ENCODE results near the gene CYTH1.
A peak's percentile ranks its signal among the peaks of the same experiment; 100 is the strongest.

CYTH1 gene

DNA sequence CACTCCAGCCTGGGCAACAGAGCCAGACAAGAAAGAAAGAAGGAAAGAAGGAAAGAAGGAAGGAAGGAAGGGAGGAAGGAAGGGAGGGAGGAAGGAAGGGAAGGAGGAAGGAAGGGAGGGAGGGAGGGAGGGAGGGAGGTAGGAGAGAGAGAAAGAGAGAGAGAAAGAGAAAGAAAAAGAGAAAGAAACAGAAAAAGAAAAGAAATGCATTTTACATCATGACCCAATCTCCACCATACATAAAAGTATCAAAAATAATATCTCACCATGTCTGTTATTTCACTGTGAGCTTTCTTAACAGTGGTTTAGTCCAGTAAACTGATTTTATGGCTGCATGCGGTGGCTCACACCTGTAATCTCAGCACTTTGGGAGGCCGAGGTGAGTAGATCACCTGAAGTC lies 70.0 kb downstream of the CYTH1 start:
- Histone ChIP-seq H3K9ac (no peak overlapping the region), H3K79me2 (ENCODE audit: insufficient read depth, low read depth) (peaks cover 90% of the 10 kb centered on the region)

GRCh38 chr17:78710607-78711006 lies 71.5 kb downstream of the CYTH1 start:
- H4K20me1 ChIP-seq (ENCODE audit: insufficient read depth): 0 out of 2 replicates have a peak, but pooled peaks cover 4% of the 10 kb centered on the region
- TF ChIP-seq CTCF (conservative IDR thresholded peaks at IDR 0.05; ENCODE audit: low read depth, low read length): no peak
- H3K4me2 ChIP-seq: no peak overlapping the region
- peaks cover 87% of the 10 kb centered on the region for H3K4me1 ChIP-seq (ENCODE audit: low read depth, poor library complexity, severe bottlenecking)
- no peak overlapping the region for H2AFZ ChIP-seq (ENCODE audit: low read depth)
- 0 out of 2 replicates have a peak, but pooled peaks cover 5% of the 10 kb centered on the region for H3K36me3 ChIP-seq (ENCODE audit: insufficient read depth)
- no peak overlapping the region for H3K9ac ChIP-seq
- peaks cover 84% of the 10 kb centered on the region for H3K79me2 ChIP-seq (ENCODE audit: insufficient read depth, low read depth)
- no peaks in the 10 kb centered on the region for H3K27me3 ChIP-seq (ENCODE audit: insufficient read depth, low read depth)
- H3K4me3 ChIP-seq (IDR thresholded peaks at IDR 0.05; ENCODE audit: insufficient read depth, low read depth, low read length): no peak overlapping the region
- H3K27ac ChIP-seq: peak overlapping the region; percentile 3; the same call in 1 of the 2 replicates

More for the DNA sequence above, 70.0 kb downstream of the CYTH1 start:
- TF ChIP-seq CTCF (conservative IDR thresholded peaks at IDR 0.05; ENCODE audit: low read depth, low read length): no peak
- Histone ChIP-seq H3K4me2 (no peak overlapping the region), H3K27ac (no peak overlapping the region), H2AFZ (ENCODE audit: low read depth) (no peak overlapping the region), H4K20me1 (ENCODE audit: insufficient read depth) (0 out of 2 replicates have a peak, but pooled peaks cover 4% of the 10 kb centered on the region), H3K4me1 (ENCODE audit: low read depth, poor library complexity, severe bottlenecking) (peaks cover 86% of the 10 kb centered on the region), H3K4me3 (IDR thresholded peaks at IDR 0.05; ENCODE audit: insufficient read depth, low read depth, low read length) (no peak overlapping the region), H3K27me3 (ENCODE audit: insufficient read depth, low read depth) (no peaks in the 10 kb centered on the region), H3K36me3 (ENCODE audit: insufficient read depth) (no peaks in the 10 kb centered on the region)

DNA sequence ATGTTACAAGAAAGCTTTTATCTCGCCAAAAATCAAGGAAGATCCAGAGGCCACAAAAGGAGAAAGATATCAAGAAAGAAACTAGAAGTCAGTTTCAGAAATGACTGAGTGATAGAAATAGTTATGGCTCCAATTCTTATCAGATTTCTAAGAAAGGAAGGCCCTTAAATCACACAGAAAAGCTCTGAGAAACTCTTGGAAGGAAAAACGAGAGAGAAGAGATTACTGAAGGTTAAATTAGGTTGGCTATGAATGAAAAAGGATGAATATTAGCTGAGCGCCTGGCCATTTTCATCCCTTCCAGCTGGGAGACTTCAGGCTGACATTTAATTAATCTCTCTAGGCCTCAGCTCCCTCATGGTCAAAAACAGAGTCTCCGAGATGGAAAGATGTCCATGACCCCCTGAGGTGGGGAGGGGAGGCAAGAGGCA lies 72.3 kb downstream of the CYTH1 start:
- TF ChIP-seq CTCF (conservative IDR thresholded peaks at IDR 0.05; ENCODE audit: low read depth, low read length): no peak
- Histone ChIP-seq H3K79me2 (ENCODE audit: insufficient read depth, low read depth) (peaks cover 76% of the 10 kb centered on the region), H4K20me1 (ENCODE audit: insufficient read depth) (0 out of 2 replicates have a peak, but pooled peaks cover 4% of the 10 kb centered on the region), H3K4me2 (no peak overlapping the region), H3K36me3 (ENCODE audit: insufficient read depth) (0 out of 2 replicates have a peak, but pooled peaks cover 5% of the 10 kb centered on the region), H3K27ac (peak overlapping the region; percentile 3; the same call in 1 of the 2 replicates), H3K4me1 (ENCODE audit: low read depth, poor library complexity, severe bottlenecking) (peaks cover 87% of the 10 kb centered on the region), H3K9ac (no peak overlapping the region), H3K4me3 (IDR thresholded peaks at IDR 0.05; ENCODE audit: insufficient read depth, low read depth, low read length) (no peak overlapping the region), H2AFZ (ENCODE audit: low read depth) (no peak overlapping the region), H3K27me3 (ENCODE audit: insufficient read depth, low read depth) (no peaks in the 10 kb centered on the region)

GRCh38 chr17:78709119-78709681 lies 72.9 kb downstream of the CYTH1 start:
- Histone ChIP-seq H3K27me3 (ENCODE audit: insufficient read depth, low read depth) (no peaks in the 10 kb centered on the region), H3K4me3 (IDR thresholded peaks at IDR 0.05; ENCODE audit: insufficient read depth, low read depth, low read length) (no peak overlapping the region), H3K4me1 (ENCODE audit: low read depth, poor library complexity, severe bottlenecking) (peaks cover 87% of the 10 kb centered on the region), H3K79me2 (ENCODE audit: insufficient read depth, low read depth) (peaks cover 70% of the 10 kb centered on the region), H3K27ac (peak overlapping the region; percentile 10; the same call in 1 of the 2 replicates), H3K9ac (no peak overlapping the region), H3K36me3 (ENCODE audit: insufficient read depth) (0 out of 2 replicates have a peak, but pooled peaks cover 5% of the 10 kb centered on the region), H3K4me2 (no peak overlapping the region), H2AFZ (ENCODE audit: low read depth) (no peak overlapping the region), H4K20me1 (ENCODE audit: insufficient read depth) (0 out of 2 replicates have a peak, but pooled peaks cover 4% of the 10 kb centered on the region)
- TF ChIP-seq CTCF (conservative IDR thresholded peaks at IDR 0.05; ENCODE audit: low read depth, low read length): no peak

Data from KMS-11 (cell line).